Measurements from ENCODE around the gene ADGRB2.

GRCh38 chr1:31797216-31797615, 33.1 kb upstream of the ADGRB2 start:
- TF ChIP-seq CTCF (IDR thresholded peaks at IDR 0.05) (no peak), REST (IDR thresholded peaks at IDR 0.05; ENCODE audit: insufficient read depth in 1 of 2, low read depth in 2 of 2, low read length in 1 of 2) (no peak)
